MM.1S (cell line): Measurements from ENCODE around the gene ZNF366.

Experiments used
- CTCF ChIP-seq: fragments of 300-600 bp; sonication (generic); IDR thresholded peaks from 2 replicates; pipeline ENCODE4 v1.5.1; 2016; ENCODE audit warnings: antibody characterized with exemption, low read length, mixed read lengths
- EZH2 ChIP-seq: fragments of 300-600 bp; sonication (generic); optimal IDR thresholded peaks from 2 replicates; pipeline ENCODE3; 2017; ENCODE audit warnings: low read depth, mild to moderate bottlenecking, antibody characterized with exemption, low read length, mixed read lengths
- EZH2phosphoT487 ChIP-seq: fragments of 300-600 bp; sonication (generic); IDR thresholded peaks from 2 replicates; pipeline ENCODE4 v1.6.1; 2018; ENCODE audit warnings: antibody characterized with exemption, low read length

- TF ChIP-seq CTCF (no peak), EZH2phosphoT487 (no peak), EZH2 (no peak)
Measured at GRCh38 chr5:72511774-72512592, 4.8 kb upstream of the ZNF366 start.
